GM12874 (cell line): ENCODE results near the gene CCDC136.

Experiments used
- TF ChIP-seq, protein P1 (sequence below): IDR thresholded peaks from 2 replicates; pipeline ENCODE4 v1.5.1; 2011; ENCODE audit warnings: low read depth, mild to moderate bottlenecking, control low read depth, low read length, moderate library complexity; ENCODE audit not compliant: insufficient read depth

Gene CCDC136

DNA sequence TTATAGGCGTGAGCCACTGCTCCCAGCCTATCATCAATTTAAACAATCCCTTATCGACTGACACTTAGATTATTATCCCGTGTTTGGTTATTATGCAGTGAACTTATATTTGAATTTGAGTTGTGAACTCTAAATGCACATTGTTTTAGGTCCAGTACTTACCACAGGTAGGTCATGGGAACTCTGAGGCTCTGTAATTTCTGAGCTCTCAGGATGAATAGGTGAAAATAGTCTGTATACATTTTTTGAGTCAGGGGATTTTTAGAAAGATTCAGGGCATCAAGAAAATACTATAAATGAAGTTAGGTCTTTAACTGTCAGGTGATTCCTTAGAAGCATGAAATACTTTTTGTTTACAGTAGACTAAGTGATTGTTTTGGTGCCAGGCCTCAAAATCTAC is 8.8 kb downstream of the CCDC136 start:
- TF ChIP-seq, protein P1, sequence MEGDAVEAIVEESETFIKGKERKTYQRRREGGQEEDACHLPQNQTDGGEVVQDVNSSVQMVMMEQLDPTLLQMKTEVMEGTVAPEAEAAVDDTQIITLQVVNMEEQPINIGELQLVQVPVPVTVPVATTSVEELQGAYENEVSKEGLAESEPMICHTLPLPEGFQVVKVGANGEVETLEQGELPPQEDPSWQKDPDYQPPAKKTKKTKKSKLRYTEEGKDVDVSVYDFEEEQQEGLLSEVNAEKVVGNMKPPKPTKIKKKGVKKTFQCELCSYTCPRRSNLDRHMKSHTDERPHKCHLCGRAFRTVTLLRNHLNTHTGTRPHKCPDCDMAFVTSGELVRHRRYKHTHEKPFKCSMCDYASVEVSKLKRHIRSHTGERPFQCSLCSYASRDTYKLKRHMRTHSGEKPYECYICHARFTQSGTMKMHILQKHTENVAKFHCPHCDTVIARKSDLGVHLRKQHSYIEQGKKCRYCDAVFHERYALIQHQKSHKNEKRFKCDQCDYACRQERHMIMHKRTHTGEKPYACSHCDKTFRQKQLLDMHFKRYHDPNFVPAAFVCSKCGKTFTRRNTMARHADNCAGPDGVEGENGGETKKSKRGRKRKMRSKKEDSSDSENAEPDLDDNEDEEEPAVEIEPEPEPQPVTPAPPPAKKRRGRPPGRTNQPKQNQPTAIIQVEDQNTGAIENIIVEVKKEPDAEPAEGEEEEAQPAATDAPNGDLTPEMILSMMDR = no peak

DNA sequence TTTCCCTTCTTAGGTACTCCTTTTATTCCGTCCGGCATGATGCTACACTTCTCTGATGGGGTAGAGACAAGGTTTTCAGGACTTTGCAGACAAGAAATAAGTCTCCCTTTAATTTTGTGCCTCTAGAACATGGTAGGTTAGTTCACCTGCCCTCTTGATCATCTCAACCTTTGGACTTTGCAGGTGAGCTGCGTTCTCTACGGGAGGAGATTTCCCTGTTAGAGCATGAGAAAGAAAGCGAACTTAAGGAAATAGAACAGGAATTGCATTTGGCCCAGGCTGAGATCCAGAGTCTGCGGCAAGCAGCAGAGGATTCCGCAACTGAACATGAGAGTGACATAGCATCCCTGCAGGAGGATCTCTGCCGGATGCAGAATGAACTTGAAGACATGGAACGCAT is 9.2 kb downstream of the CCDC136 start:
- TF ChIP-seq, protein P1 = no peak

DNA sequence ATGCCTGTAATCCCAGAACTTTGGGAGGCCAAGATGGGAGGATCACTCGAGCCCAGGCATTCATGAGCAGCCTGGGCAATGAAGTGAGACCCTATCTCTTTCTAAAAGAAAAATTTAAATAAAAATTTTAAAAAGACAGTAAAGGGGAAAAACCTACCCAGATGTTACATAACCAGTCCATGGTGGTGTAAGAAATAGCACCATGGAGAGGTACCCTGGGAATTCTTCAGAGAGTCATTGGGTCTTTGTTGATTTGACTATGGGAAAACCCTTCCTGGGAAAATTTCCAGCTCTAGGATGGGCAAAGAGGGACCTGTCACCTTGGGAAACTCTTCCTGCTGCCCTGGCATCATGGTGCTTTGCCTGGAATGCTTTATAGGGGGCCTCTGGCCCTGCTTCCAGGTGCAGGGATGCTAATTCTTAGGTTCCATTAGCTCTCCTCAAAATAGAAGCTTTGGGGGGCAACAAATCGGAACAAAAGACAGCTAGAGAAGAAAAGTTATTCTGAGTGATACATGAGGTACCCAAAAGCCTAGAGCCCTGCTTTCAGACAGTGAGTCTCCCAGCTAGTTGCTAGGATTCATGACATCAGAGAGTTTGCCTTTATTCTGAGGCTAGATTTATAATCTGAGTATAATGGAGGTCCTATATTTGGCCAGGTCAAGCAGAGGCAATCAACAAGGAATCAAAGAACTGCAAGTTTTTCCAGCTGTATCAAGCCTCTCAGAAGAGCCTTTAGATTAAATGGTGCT is 10.1 kb downstream of the CCDC136 start:
- TF ChIP-seq, protein P1 = no peak

DNA sequence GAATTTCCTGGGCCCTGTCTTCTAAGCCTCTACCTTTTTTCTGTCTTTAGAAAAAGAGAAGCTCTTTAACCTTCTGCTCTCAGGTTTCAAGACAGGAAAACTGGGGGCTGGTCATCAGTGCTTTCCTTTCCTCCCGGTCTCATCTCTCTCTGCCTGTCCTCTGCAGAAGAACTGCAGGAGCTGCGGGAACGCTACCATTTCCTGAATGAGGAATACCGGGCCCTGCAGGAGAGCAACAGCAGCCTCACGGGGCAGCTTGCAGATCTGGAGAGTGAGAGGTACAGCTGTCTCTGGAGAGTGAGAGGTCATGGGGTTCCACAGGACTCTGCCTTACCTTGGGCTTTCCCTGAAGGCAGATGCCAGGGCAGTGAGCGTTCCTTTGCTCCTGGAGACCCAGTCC is 12.7 kb downstream of the CCDC136 start:
- TF ChIP-seq, protein P1 = no peak

DNA sequence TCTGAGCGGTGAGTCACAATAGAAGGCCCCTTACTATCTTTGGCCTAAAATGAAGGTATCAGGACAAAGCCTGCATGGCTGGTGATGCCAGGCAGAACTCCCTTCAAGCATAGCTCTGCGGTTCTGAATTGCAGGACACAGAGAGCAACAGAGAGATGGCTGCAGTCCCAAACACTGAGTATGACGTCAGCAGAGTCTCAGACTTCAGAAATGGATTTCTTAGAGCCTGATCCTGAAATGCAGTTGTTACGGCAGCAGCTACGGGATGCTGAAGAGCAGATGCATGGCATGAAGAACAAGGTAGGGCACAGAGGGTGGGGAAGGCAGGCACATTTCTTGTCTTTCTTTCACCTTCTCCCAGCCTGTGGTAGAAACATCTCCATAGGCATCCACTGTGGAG is 13.5 kb downstream of the CCDC136 start:
- TF ChIP-seq, protein P1 = no peak

DNA sequence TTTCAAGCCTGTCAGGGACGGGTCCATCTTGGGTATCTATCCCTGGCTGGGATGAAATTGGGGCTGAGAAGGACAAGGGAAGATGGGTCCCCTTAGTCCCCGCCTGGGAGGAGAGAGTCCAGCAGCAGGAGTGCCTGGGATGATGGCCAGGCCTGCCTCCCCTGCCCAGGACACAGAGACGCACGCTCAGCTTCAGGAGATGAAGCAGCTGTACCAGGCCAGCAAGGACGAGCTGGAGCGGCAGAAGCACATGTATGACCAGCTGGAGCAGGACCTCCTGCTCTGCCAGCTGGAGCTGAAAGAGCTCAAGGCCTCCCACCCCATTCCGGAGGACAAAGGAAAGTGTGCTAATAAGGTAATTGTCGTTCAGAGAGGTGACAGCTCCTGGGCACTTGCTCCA is 15.4 kb downstream of the CCDC136 start:
- TF ChIP-seq, protein P1 = no peak

DNA sequence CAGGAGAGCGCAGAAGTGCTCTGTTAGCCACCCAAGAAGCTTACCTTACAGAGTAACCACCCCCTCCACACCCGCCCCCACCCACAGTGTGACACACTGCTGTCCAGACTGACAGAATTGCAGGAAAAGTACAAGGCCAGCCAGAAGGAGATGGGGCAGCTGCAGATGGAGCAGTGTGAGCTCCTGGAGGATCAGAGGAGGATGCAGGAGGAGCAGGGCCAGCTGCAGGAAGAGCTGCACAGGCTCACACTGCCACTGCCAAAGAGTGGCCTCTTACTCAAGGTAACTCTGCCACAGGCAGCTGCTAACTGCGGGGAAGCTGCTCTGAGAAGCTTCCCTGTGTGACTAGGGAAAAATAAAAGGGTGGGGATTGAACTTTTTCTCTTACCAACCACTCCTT is 17.6 kb downstream of the CCDC136 start:
- TF ChIP-seq, protein P1 = no peak
